ENCODE results near the gene GBX1. TPM values are rescaled to one million over a fixed set of nuclear protein-coding genes. Genes with fewer than 3 reads are reported as not detected.

Gene GBX1
- total RNA-seq, 1 donor from 2014 or later: not detected

GRCh38 chr7:151119055-151119415, 48.5 kb downstream of the GBX1 start:
- no peak for DNase-seq (ENCODE audit: low read depth)
- no peak for TF ChIP-seq CTCF (conservative IDR thresholded peaks at IDR 0.05; ENCODE audit: low read depth, low read length)
- H3K4me3 ChIP-seq (ENCODE audit: low read depth, low read length): no peak overlapping the region

- TF ChIP-seq CTCF (conservative IDR thresholded peaks at IDR 0.05; ENCODE audit: low read depth, low read length): no peak
- DNase-seq (ENCODE audit: low read depth): no peak
- H3K4me3 ChIP-seq (ENCODE audit: low read depth, low read length): no peak overlapping the region
Measured at GRCh38 chr7:151118108-151119054, 49.1 kb downstream of the GBX1 start.

- H3K4me3 ChIP-seq (ENCODE audit: low read depth, low read length): no peak overlapping the region
- TF ChIP-seq CTCF (conservative IDR thresholded peaks at IDR 0.05; ENCODE audit: low read depth, low read length): no peak
- no peak for DNase-seq (ENCODE audit: low read depth)
Measured at GRCh38 chr7:151117565-151117964, 49.9 kb downstream of the GBX1 start.

- no peak for DNase-seq (ENCODE audit: low read depth)
- no peak for TF ChIP-seq CTCF (conservative IDR thresholded peaks at IDR 0.05; ENCODE audit: low read depth, low read length)
- H3K4me3 ChIP-seq (ENCODE audit: low read depth, low read length): no peak overlapping the region
Measured at GRCh38 chr7:151116603-151117440, 50.7 kb downstream of the GBX1 start.

- no peak overlapping the region for H3K4me3 ChIP-seq (ENCODE audit: low read depth, low read length)
- DNase-seq (ENCODE audit: low read depth): no peak
Measured at GRCh38 chr7:151115836-151116418, 51.6 kb downstream of the GBX1 start.

More at GRCh38 chr7:151115836-151116418, 51.6 kb downstream of the GBX1 start:
- TF ChIP-seq CTCF (conservative IDR thresholded peaks at IDR 0.05; ENCODE audit: low read depth, low read length): no peak
